GM23338 (cell line): ENCODE data around the gene C13orf46. TPM values are rescaled to one million over a fixed set of nuclear protein-coding genes. Genes with fewer than 3 reads are reported as not detected.

Experiments used
- ATAC-seq: fragments of 200-7000 bp; cut with Tn5 transposase; 3 replicates; pipeline ENCODE4 v1.9.1; 2020
- DNase-seq: peaks from one replicate; pipeline ENCODE4 v3.0.0-alpha.2; 2015; ENCODE audit warnings: low spot score
- H2AFZ ChIP-seq: fragments of 200-600 bp; sonication (generic); 2 replicates; pipeline ENCODE4 v1.8.0; 2016; ENCODE audit warnings: antibody characterized with exemption, mild to moderate bottlenecking, moderate library complexity
- H3F3A ChIP-seq: fragments of 200-600 bp; sonication (generic); replicated peaks from 2 replicates; pipeline ENCODE4 v1.8.0; 2017; ENCODE audit warnings: antibody characterized with exemption, mixed run types, low read depth
- H3K27ac ChIP-seq: fragments of 200-600 bp; sonication (generic); 2 replicates; pipeline ENCODE4 v1.6.1; 2016; ENCODE audit warnings: low read depth
- H3K27me3 ChIP-seq: fragments of 200-600 bp; sonication (generic); 2 replicates; pipeline ENCODE4 v1.8.0; 2016; ENCODE audit warnings: mild to moderate bottlenecking, mixed run types, moderate library complexity; ENCODE audit not compliant: insufficient read depth
- H3K36me3 ChIP-seq: fragments of 200-600 bp; sonication (generic); 2 replicates; pipeline ENCODE4 v1.8.0; 2016; ENCODE audit warnings: mild to moderate bottlenecking; ENCODE audit not compliant: insufficient read depth
- H3K4me1 ChIP-seq: fragments of 200-600 bp; sonication (generic); 2 replicates; pipeline ENCODE4 v1.8.0; 2016; ENCODE audit warnings: mild to moderate bottlenecking, moderate library complexity; ENCODE audit not compliant: insufficient read depth
- H3K4me2 ChIP-seq: fragments of 200-600 bp; sonication (generic); 2 replicates; pipeline ENCODE4 v1.7.1; 2017; ENCODE audit warnings: mixed run types
- H3K4me3 ChIP-seq: fragments of 200-600 bp; sonication (generic); 2 replicates; pipeline ENCODE4 v1.6.1; 2016; ENCODE audit warnings: mixed run types
- H3K79me2 ChIP-seq: fragments of 200-600 bp; sonication (generic); replicated peaks from 2 replicates; pipeline ENCODE4 v1.8.0; 2017; ENCODE audit warnings: mild to moderate bottlenecking; ENCODE audit not compliant: insufficient read depth
- H3K9me2 ChIP-seq: fragments of 200-600 bp; sonication (generic); 2 replicates; pipeline ENCODE4 v1.8.0; 2017; ENCODE audit not compliant: insufficient read depth
- H4K20me1 ChIP-seq: fragments of 200-600 bp; sonication (generic); replicated peaks from 2 replicates; pipeline ENCODE4 v1.8.0; 2017; ENCODE audit warnings: mild to moderate bottlenecking; ENCODE audit not compliant: insufficient read depth
- H3K27ac Mint-ChIP-seq: 2 replicates; pipeline ENCODE4 v1.8.0; 2020; ENCODE audit warnings: inconsistent platforms, mild to moderate bottlenecking, moderate library complexity, mixed read lengths
- H3K27me3 Mint-ChIP-seq: 3 replicates; pipeline ENCODE4 v1.8.0; 2022; ENCODE audit warnings: low read depth, mild to moderate bottlenecking, moderate library complexity, mixed read lengths, inconsistent platforms; ENCODE audit not compliant: insufficient read depth, poor library complexity
- H3K36me3 Mint-ChIP-seq: 3 replicates; pipeline ENCODE4 v1.8.0; 2021; ENCODE audit warnings: low read depth, mild to moderate bottlenecking, inconsistent platforms, moderate library complexity, mixed read lengths
- H3K4me1 Mint-ChIP-seq: 3 replicates; pipeline ENCODE4 v1.8.0; 2020; ENCODE audit warnings: mild to moderate bottlenecking, inconsistent platforms, mixed read lengths
- H3K4me3 Mint-ChIP-seq: 3 replicates; pipeline ENCODE4 v1.8.0; 2021; ENCODE audit warnings: moderate library complexity, mild to moderate bottlenecking, inconsistent platforms, mixed read lengths
- H3K9me3 Mint-ChIP-seq: 3 replicates; pipeline ENCODE4 v1.8.0; 2020; ENCODE audit warnings: moderate library complexity, mild to moderate bottlenecking, inconsistent platforms, mixed read lengths
- CTCF ChIP-seq, 2 experiments: fragments of 200-600 bp in 1 of 2; sonication (generic) in 1 of 2; conservative IDR thresholded peaks; 2 replicates each; pipeline versions ENCODE4 v1.5.1 to v1.6.1; 2016 to 2017; ENCODE audit warnings: antibody characterized with exemption in 2 of 2, low read depth in 2 of 2, mild to moderate bottlenecking in 2 of 2, moderate library complexity in 1 of 2
- ETS1 ChIP-seq: IDR thresholded peaks from 2 replicates; pipeline ENCODE4 v1.6.1; 2016; ENCODE audit warnings: antibody characterized with exemption
- EZH2phosphoT487 ChIP-seq: fragments of 200-600 bp; sonication (generic); IDR thresholded peaks from one replicate; pipeline ENCODE4 v1.8.1; 2018; ENCODE audit warnings: antibody characterized with exemption; ENCODE audit not compliant: unreplicated experiment
- NANOG ChIP-seq: IDR thresholded peaks from 2 replicates; pipeline ENCODE4 v1.6.1; 2016; ENCODE audit warnings: antibody characterized with exemption, borderline replicate concordance
- REST ChIP-seq: IDR thresholded peaks from one replicate; pipeline ENCODE4 v1.6.1; 2018; ENCODE audit warnings: antibody characterized with exemption; ENCODE audit not compliant: unreplicated experiment
- ZNF114 ChIP-seq: fragments of 250-450 bp; sonication (Bioruptor Pico); IDR thresholded peaks from 2 replicates; pipeline ENCODE4 v1.5.0; 2020; ENCODE audit warnings: mild to moderate bottlenecking, moderate library complexity
- ZNF462 ChIP-seq: fragments of 250-450 bp; sonication (Bioruptor Pico); IDR thresholded peaks from 2 replicates; pipeline ENCODE4 v1.5.0; 2020; ENCODE audit warnings: mild to moderate bottlenecking, moderate library complexity
- polyA plus RNA-seq: library from polyadenylated mRNA; unstranded; fragments of >200 nt; fragmentation: Nextera tagmentation; extraction: Ambion mirVana; gene quantifications from 2 replicates; pipeline ENCODE4 v1.2.1, GENCODE V29; 2016
- total RNA-seq: library from RNA; depleted of rRNA; stranded (reverse); fragments of >200 nt; shearing (Covaris generic); gene quantifications from 2 replicates; pipeline ENCODE4 v1.2.3, GENCODE V29; 2014

Gene C13orf46
- total and polyA plus RNA-seq, 2 experiments from 2014 or later: 0.44 to 1.5 TPM

GRCh38 chr13:113942591-113943103 lies 31.2 kb downstream of the C13orf46 start:
- 0 out of 3 replicates have a peak, but pooled peaks cover 4% of the 10 kb centered on the region for H3K4me1 Mint-ChIP-seq
- Histone ChIP-seq H3F3A (no peaks in the 10 kb centered on the region), H3K9me2 (no peaks in the 10 kb centered on the region), H3K4me3 (no peak overlapping the region), H2AFZ (no peak overlapping the region), H3K27me3 (no peaks in the 10 kb centered on the region), H3K36me3 (no peaks in the 10 kb centered on the region), H3K4me2 (no peak overlapping the region), H3K4me1 (no peaks in the 10 kb centered on the region), H3K27ac (no peak overlapping the region), H4K20me1 (no peaks in the 10 kb centered on the region), H3K79me2 (no peaks in the 10 kb centered on the region)
- TF ChIP-seq REST: no peak
- TF ChIP-seq EZH2phosphoT487: no peak
- no peak for TF ChIP-seq NANOG
- TF ChIP-seq CTCF (conservative IDR thresholded peaks at IDR 0.05; ENCODE audit: low read depth in 2 of 2): no peak
- no peak for TF ChIP-seq ZNF114
- TF ChIP-seq ETS1: no peak
- no peak for TF ChIP-seq ZNF462 (CRISPR knock-in tag)
- ATAC-seq: no peak
- no peaks in the 10 kb centered on the region for H3K36me3 Mint-ChIP-seq
- no peak overlapping the region for H3K4me3 Mint-ChIP-seq
- H3K9me3 Mint-ChIP-seq: no peaks in the 10 kb centered on the region; the same call in 2 of the 3 replicates
- no peak overlapping the region for H3K27ac Mint-ChIP-seq
- no peak for DNase-seq
- H3K27me3 Mint-ChIP-seq: peaks cover 6% of the 10 kb centered on the region
